Measurements from ENCODE around the gene NUP188.

The NUP188 gene, protein sequence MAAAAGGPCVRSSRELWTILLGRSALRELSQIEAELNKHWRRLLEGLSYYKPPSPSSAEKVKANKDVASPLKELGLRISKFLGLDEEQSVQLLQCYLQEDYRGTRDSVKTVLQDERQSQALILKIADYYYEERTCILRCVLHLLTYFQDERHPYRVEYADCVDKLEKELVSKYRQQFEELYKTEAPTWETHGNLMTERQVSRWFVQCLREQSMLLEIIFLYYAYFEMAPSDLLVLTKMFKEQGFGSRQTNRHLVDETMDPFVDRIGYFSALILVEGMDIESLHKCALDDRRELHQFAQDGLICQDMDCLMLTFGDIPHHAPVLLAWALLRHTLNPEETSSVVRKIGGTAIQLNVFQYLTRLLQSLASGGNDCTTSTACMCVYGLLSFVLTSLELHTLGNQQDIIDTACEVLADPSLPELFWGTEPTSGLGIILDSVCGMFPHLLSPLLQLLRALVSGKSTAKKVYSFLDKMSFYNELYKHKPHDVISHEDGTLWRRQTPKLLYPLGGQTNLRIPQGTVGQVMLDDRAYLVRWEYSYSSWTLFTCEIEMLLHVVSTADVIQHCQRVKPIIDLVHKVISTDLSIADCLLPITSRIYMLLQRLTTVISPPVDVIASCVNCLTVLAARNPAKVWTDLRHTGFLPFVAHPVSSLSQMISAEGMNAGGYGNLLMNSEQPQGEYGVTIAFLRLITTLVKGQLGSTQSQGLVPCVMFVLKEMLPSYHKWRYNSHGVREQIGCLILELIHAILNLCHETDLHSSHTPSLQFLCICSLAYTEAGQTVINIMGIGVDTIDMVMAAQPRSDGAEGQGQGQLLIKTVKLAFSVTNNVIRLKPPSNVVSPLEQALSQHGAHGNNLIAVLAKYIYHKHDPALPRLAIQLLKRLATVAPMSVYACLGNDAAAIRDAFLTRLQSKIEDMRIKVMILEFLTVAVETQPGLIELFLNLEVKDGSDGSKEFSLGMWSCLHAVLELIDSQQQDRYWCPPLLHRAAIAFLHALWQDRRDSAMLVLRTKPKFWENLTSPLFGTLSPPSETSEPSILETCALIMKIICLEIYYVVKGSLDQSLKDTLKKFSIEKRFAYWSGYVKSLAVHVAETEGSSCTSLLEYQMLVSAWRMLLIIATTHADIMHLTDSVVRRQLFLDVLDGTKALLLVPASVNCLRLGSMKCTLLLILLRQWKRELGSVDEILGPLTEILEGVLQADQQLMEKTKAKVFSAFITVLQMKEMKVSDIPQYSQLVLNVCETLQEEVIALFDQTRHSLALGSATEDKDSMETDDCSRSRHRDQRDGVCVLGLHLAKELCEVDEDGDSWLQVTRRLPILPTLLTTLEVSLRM (N-terminal part only)
- long read RNA-seq, full-length matches to known transcripts, result 49 of 104 reads
- long read RNA-seq, partial matches to known transcripts, result 37 of 104 reads
- long read RNA-seq, other reads (novel, unspliced or antisense), result 18 of 104 reads

DNA sequence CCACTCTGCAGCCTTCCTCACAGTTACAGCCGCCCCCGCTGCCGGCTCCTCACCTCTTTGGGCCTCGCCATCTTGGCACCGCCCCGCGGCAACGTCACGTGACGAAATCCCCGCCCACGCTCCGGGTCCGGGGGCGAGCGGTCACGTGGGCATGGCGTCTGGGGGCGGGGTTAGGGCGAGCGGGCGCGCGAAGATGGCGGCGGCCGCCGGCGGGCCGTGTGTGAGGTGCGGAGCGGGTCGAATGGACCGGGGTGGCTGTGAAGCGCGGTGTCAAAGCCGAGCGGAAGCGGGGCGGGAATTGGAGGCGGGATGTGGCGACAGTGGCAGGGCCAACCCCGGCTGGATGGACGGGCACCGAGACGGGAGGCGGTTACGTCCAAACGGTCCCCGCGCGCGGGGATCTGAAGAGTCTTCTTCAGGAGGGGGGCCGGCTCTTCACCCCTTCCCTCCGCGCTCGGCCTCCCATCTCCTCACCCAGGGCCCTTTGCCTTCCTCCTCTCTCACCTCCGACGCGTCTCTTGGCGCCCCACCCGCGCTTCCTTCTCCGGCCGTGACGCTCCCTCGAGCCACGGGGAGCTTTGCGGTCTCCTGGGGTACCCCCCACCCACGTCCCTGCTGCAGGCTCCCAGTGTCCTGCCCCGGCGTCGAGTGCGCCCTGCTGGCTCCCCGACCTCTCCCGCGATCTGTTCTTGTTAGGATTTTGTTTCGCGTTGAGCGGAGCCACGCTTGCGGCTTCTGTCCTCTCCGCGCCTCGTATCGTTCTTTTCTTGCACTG, at the start of gene NUP188, which contains the start of gene DOLK:
NUP188 (plus strand) TSS at position 173 of the 775 bp plus-strand sequence; CDS start at position 194, 21 bp downstream.
DOLK (minus strand) TSS at position 77 of the 775 bp plus-strand sequence. CDS start 300 bp downstream, outside the sequence.
- Histone ChIP-seq H3K27me3 (ENCODE audit: insufficient read depth, poor library complexity, severe bottlenecking) (no peaks in the 10 kb centered on the region), H3K27ac (replicated peaks) (peak within 1 kb of the TSS; percentile 81), H3K4me3 (replicated peaks; ENCODE audit: insufficient read depth, low read length) (peak within 1 kb of the TSS; percentile 94)
- peak; percentile 92 to 96 for DNase-seq (ENCODE audit: low read depth in 1 of 2, low spot score in 1 of 2)
- TF ChIP-seq POLR2AphosphoS5 (IDR thresholded peaks at IDR 0.05; ENCODE audit: low read depth), result peak; percentile 87
- TF ChIP-seq, protein P1, sequence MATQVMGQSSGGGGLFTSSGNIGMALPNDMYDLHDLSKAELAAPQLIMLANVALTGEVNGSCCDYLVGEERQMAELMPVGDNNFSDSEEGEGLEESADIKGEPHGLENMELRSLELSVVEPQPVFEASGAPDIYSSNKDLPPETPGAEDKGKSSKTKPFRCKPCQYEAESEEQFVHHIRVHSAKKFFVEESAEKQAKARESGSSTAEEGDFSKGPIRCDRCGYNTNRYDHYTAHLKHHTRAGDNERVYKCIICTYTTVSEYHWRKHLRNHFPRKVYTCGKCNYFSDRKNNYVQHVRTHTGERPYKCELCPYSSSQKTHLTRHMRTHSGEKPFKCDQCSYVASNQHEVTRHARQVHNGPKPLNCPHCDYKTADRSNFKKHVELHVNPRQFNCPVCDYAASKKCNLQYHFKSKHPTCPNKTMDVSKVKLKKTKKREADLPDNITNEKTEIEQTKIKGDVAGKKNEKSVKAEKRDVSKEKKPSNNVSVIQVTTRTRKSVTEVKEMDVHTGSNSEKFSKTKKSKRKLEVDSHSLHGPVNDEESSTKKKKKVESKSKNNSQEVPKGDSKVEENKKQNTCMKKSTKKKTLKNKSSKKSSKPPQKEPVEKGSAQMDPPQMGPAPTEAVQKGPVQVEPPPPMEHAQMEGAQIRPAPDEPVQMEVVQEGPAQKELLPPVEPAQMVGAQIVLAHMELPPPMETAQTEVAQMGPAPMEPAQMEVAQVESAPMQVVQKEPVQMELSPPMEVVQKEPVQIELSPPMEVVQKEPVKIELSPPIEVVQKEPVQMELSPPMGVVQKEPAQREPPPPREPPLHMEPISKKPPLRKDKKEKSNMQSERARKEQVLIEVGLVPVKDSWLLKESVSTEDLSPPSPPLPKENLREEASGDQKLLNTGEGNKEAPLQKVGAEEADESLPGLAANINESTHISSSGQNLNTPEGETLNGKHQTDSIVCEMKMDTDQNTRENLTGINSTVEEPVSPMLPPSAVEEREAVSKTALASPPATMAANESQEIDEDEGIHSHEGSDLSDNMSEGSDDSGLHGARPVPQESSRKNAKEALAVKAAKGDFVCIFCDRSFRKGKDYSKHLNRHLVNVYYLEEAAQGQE (IDR thresholded peaks at IDR 0.05; ENCODE audit: insufficient replicate concordance, low read depth), result peak; percentile 68
- no peak for TF ChIP-seq SPI1 (IDR thresholded peaks at IDR 0.05; ENCODE audit: borderline replicate concordance, low read depth)

DNA sequence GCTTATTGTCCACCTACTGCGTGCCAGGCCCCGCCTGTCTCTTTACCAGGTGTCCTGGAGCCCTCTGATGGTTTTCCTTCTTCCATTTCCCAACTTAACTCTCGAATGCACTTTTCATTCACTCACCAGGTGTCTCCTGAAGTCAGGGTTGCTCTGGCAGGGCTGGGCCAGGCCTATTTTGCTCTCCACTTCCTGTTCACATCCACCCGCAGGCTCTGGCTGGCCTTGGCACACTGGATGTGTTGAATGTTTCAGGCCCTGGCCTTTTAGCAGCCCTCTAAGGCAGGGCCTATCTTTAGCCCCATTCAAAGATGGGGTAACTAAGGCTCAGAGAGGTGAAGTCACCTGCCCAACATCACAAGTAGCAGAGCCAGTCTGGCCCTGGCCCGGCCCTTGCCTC, 49.1 kb upstream of the NUP188 start:
- no peak overlapping the region for H3K4me3 ChIP-seq (replicated peaks; ENCODE audit: insufficient read depth, low read length)
- H3K27ac ChIP-seq (replicated peaks), result peak overlapping the region; percentile 53; the same call in 1 of the 2 replicates
- no peaks in the 10 kb centered on the region for H3K27me3 ChIP-seq (ENCODE audit: insufficient read depth, poor library complexity, severe bottlenecking)
- TF ChIP-seq SPI1 (IDR thresholded peaks at IDR 0.05; ENCODE audit: borderline replicate concordance, low read depth), result no peak
- TF ChIP-seq, protein P1 (IDR thresholded peaks at IDR 0.05; ENCODE audit: insufficient replicate concordance, low read depth), result no peak
- no peak for TF ChIP-seq GABPA (IDR thresholded peaks at IDR 0.05; ENCODE audit: low read depth)
- no peak for TF ChIP-seq POLR2AphosphoS5 (IDR thresholded peaks at IDR 0.05; ENCODE audit: low read depth)
- TF ChIP-seq, protein P2, sequence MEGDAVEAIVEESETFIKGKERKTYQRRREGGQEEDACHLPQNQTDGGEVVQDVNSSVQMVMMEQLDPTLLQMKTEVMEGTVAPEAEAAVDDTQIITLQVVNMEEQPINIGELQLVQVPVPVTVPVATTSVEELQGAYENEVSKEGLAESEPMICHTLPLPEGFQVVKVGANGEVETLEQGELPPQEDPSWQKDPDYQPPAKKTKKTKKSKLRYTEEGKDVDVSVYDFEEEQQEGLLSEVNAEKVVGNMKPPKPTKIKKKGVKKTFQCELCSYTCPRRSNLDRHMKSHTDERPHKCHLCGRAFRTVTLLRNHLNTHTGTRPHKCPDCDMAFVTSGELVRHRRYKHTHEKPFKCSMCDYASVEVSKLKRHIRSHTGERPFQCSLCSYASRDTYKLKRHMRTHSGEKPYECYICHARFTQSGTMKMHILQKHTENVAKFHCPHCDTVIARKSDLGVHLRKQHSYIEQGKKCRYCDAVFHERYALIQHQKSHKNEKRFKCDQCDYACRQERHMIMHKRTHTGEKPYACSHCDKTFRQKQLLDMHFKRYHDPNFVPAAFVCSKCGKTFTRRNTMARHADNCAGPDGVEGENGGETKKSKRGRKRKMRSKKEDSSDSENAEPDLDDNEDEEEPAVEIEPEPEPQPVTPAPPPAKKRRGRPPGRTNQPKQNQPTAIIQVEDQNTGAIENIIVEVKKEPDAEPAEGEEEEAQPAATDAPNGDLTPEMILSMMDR (IDR thresholded peaks at IDR 0.05; ENCODE audit: insufficient read depth, low read length), result no peak
- DNase-seq (ENCODE audit: low read depth in 1 of 2, low spot score in 1 of 2), result no peak

DNA sequence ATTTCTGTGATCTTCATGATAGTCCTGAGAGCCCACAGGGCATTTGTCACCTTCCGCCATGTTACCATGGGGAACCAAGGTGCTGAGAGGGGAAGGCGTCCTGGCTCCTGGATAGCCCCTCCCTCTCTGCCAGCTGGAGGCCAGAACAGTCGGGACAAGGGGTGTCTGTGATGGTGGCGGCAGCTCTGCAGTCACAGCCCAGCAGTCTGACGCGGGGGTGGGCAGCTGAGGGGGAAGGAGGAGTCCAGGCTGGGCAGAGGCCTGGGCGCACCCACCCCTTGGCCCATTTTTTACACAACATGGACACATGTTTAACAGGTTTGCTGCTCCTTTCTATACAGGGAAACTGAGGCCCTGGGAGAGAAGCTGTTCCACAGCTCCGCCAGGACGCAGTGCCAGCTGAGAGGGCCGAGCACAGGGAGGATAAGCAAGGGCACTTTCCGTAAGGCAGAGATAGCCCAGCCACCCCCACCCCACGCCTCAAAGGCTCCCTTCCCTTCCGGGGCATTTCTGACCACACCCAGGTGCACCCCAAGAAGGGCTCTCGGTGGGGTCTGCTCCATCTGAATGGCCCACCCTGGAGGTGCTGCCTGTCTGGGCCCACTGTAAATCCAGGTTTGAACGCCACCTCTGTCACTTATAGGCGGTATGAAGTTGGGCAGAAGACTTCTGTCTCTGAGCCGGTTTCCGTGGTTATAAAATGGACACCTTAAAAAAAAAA, 48.5 kb upstream of the NUP188 start:
- TF ChIP-seq SPI1 (IDR thresholded peaks at IDR 0.05; ENCODE audit: borderline replicate concordance, low read depth), result no peak
- no peak for TF ChIP-seq POLR2AphosphoS5 (IDR thresholded peaks at IDR 0.05; ENCODE audit: low read depth)
- TF ChIP-seq, protein P2 (IDR thresholded peaks at IDR 0.05; ENCODE audit: insufficient read depth, low read length), result no peak
- TF ChIP-seq, protein P1 (IDR thresholded peaks at IDR 0.05; ENCODE audit: insufficient replicate concordance, low read depth), result no peak
- no peak for TF ChIP-seq GABPA (IDR thresholded peaks at IDR 0.05; ENCODE audit: low read depth)
- DNase-seq (ENCODE audit: low read depth in 1 of 2, low spot score in 1 of 2), result no peak
- Histone ChIP-seq H3K27ac (replicated peaks) (peak overlapping the region; percentile 53), H3K4me3 (replicated peaks; ENCODE audit: insufficient read depth, low read length) (no peak overlapping the region), H3K27me3 (ENCODE audit: insufficient read depth, poor library complexity, severe bottlenecking) (no peaks in the 10 kb centered on the region)
